Activated CD8-positive, alpha-beta T cell treated with anti-CD3 and anti-CD28 coated beads for 36 hours (primary cell): Measurements from ENCODE around the gene DUOX2. TPM values are rescaled to one million over a fixed set of nuclear protein-coding genes. Genes with fewer than 3 reads are reported as not detected.

Experiments
- ATAC-seq: fragments of 200-7000 bp; cut with Tn5 transposase; one replicate; pipeline ENCODE4 v1.10.0; 2021; ENCODE audit warnings: mild to moderate bottlenecking, moderate library complexity
- CTCF ChIA-PET: fragments of 350-600 bp; sonication (Branson Sonifier 250); formaldehyde crosslinking; loops from one replicate; lab custom pipeline; 2021; ENCODE audit warnings: antibody characterized with exemption; lab: Charles Lee
- POLR2A ChIA-PET: fragments of 350-600 bp; sonication (Branson Sonifier 250); formaldehyde crosslinking; loops from one replicate; lab custom pipeline; 2021; ENCODE audit warnings: antibody characterized with exemption; lab: Charles Lee
- DNase-seq: peaks from one replicate; pipeline ENCODE4 v3.0.0-alpha.2; 2020
- H3K27ac Mint-ChIP-seq: one replicate; pipeline ENCODE4 v1.8.0; 2021; ENCODE audit warnings: mild to moderate bottlenecking, mixed read lengths
- H3K27me3 Mint-ChIP-seq: one replicate; pipeline ENCODE4 v1.8.0; 2021; ENCODE audit warnings: mixed read lengths
- H3K36me3 Mint-ChIP-seq: one replicate; pipeline ENCODE4 v1.8.0; 2021; ENCODE audit warnings: low read depth, mixed read lengths
- H3K4me1 Mint-ChIP-seq: one replicate; pipeline ENCODE4 v1.8.0; 2021; ENCODE audit warnings: low read depth, mixed read lengths
- H3K4me3 Mint-ChIP-seq: one replicate; pipeline ENCODE4 v1.8.0; 2021; ENCODE audit warnings: mild to moderate bottlenecking, moderate library complexity, mixed read lengths
- H3K9me3 Mint-ChIP-seq: one replicate; pipeline ENCODE4 v1.8.0; 2021; ENCODE audit warnings: mixed read lengths
- intact Hi-C: fragments of 100-400 bp; cut with micrococcal nuclease; formaldehyde crosslinking; loops from one replicate; pipeline ENCODE4 v1.10.0; 2022
- total RNA-seq, 2 experiments: library from RNA; stranded (reverse); gene quantifications; one replicate each; pipeline ENCODE4 v1.2.3, GENCODE V29; 2021
- TF ChIP-seq, protein P1 (sequence below): fragments of 200-600 bp; IDR thresholded peaks from one replicate; pipeline ENCODE4 v1.8.0; 2022; ENCODE audit warnings: antibody characterized with exemption, mild to moderate bottlenecking

Gene DUOX2
- under 1 TPM; 0.05 to 0.18 TPM for total RNA-seq

DNA sequence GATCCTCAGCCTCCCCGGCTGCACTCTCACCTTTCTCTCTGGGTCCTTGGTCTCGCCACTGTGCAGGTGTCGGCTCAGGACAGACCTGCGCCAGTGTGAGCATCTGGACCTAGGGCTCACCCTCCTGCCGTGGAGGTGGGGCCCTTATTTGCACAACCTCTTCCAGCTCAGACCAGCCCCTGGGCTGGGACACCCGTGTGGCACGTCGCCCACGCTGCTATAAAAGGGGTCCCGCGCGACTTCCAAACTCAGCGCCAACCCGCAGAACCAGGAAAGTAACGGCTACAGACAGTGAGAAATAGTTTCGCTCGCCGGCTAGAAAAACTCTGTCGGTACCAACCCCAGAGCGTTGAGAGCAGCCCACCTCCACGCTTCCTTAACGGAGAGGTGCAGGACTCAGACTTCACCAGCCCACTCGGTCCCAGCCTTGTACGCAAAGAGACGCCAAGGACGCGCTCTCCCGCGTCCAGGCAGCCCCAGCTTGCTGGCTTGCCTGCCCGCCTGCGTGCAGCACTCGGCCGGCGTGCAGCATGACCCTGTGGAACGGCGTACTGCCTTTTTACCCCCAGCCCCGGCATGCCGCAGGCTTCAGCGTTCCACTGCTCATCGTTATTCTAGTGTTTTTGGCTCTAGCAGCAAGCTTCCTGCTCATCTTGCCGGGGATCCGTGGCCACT lies at the start of gene DUOX2, which contains the start of gene DUOXA2:
DUOX2 (minus strand) TSS at position 97 of the 675 bp plus-strand sequence. CDS start 761 bp downstream, outside the sequence.
DUOXA2 (plus strand) TSS at position 251 of the 675 bp plus-strand sequence; CDS start at position 531, 280 bp downstream.
- Mint-ChIP-seq H3K4me3 (peak within 1 kb of the TSS; percentile 15), H3K27me3 (peaks cover 80% of the 10 kb centered on the region)
- CTCF ChIA-PET, result interaction anchor here (1.2 kb wide), 1 partner anchor 13 kb away, joined by 4 read pairs; no protein-coding TSS in a partner anchor

DNA sequence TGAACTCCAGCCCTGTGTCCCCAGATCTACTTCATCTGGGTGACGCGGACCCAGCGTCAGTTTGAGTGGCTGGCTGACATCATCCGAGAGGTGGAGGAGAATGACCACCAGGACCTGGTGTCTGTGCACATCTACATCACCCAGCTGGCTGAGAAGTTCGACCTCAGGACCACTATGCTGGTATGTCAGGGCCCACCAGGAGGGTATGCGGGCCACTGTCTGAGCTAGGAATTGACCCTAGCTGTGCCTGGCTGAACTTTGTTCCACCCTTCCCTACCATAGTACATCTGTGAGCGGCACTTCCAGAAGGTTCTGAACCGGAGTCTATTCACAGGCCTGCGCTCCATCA lies 49.5 kb upstream of the DUOX2 start:
- H3K4me1 Mint-ChIP-seq, result peaks cover 14% of the 10 kb centered on the region
- no peaks in the 10 kb centered on the region for H3K9me3 Mint-ChIP-seq
- ATAC-seq, result no peak
- ChIA-PET POLR2A (interaction anchor here (0.8 to 7.1 kb wide), 8 partner anchors 9 to 239 kb away, joined by 3 to 51 read pairs (median 4); partner anchors contain the start of gene SHF), CTCF (interaction anchor here (0.8 to 8.4 kb wide), 43 partner anchors 8 to 295 kb away, joined by 3 to 131 read pairs (median 5); partner anchors contain the start of gene SHF)
- no peak for DNase-seq
- H3K36me3 Mint-ChIP-seq, result peaks cover 1% of the 10 kb centered on the region
- no peak overlapping the region for H3K4me3 Mint-ChIP-seq
- no peaks in the 10 kb centered on the region for H3K27me3 Mint-ChIP-seq
- TF ChIP-seq, protein P1, sequence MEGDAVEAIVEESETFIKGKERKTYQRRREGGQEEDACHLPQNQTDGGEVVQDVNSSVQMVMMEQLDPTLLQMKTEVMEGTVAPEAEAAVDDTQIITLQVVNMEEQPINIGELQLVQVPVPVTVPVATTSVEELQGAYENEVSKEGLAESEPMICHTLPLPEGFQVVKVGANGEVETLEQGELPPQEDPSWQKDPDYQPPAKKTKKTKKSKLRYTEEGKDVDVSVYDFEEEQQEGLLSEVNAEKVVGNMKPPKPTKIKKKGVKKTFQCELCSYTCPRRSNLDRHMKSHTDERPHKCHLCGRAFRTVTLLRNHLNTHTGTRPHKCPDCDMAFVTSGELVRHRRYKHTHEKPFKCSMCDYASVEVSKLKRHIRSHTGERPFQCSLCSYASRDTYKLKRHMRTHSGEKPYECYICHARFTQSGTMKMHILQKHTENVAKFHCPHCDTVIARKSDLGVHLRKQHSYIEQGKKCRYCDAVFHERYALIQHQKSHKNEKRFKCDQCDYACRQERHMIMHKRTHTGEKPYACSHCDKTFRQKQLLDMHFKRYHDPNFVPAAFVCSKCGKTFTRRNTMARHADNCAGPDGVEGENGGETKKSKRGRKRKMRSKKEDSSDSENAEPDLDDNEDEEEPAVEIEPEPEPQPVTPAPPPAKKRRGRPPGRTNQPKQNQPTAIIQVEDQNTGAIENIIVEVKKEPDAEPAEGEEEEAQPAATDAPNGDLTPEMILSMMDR, result no peak
- intact Hi-C loops, result no loop called here
- H3K27ac Mint-ChIP-seq, result no peak overlapping the region

More for the DNA sequence above, at the start of gene DUOX2, which contains the start of gene DUOXA2:
- POLR2A ChIA-PET, result no interaction called here
- ATAC-seq (no peak), DNase-seq (no peak)
- H3K27ac Mint-ChIP-seq, result no peak within 1 kb of the TSS
- peaks cover 48% of the 10 kb centered on the region for H3K4me1 Mint-ChIP-seq
- H3K36me3 Mint-ChIP-seq, result no peaks in the 10 kb centered on the region
- intact Hi-C loops, result no loop called here
- TF ChIP-seq, protein P1, result no peak
- H3K9me3 Mint-ChIP-seq, result no peaks in the 10 kb centered on the region

DNA sequence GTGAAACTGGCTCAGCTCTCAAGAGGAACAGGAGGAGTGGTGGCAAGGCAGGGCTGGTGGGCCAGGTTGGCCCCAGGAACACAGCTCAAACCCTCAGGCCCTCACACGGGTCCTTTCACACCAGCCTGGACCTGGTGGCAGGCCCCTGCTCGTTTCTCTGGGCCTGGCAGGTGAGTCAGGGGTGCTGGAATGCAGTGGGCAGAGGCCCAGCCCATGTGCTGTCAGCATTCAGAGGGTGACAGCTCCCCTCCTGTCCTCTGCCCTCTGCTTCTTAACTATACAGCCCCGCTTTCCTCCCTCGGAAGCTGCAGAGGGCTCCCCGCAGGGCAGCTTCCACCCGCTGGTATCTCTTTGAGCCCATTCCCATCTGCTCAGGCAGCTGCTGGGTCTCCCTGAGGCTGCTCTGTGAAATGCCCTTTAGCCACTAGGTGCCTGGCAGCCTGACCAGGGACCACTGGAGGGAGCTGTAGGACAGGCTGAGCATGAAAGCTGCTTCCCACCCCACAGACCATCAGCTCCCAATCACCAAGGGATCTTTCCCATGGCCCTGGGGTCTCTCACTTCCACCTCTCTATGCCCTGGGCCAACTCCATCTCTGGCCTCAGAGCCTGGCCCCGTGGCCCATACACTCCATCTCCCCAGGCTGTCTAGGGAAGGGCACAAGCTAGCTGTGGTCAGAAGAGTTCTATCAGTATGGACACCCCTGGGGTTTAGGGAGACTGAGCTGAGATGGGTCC lies 49.0 kb upstream of the DUOX2 start:
- TF ChIP-seq, protein P1, result peak; percentile 81
- Mint-ChIP-seq H3K9me3 (no peaks in the 10 kb centered on the region), H3K27me3 (no peaks in the 10 kb centered on the region), H3K27ac (no peak overlapping the region), H3K4me3 (no peak overlapping the region), H3K4me1 (peaks cover 17% of the 10 kb centered on the region), H3K36me3 (peaks cover 1% of the 10 kb centered on the region)
- ChIA-PET CTCF (interaction anchor here (0.6 to 8.4 kb wide), 47 partner anchors 9 to 296 kb away, joined by 3 to 131 read pairs (median 5); partner anchors contain the start of gene SHF), POLR2A (interaction anchor here (0.6 to 7.1 kb wide), 8 partner anchors 17 to 239 kb away, joined by 3 to 51 read pairs (median 4); partner anchors contain the start of gene SHF)
- ATAC-seq (peak; percentile 40), DNase-seq (peak; percentile 84)
- intact Hi-C loops, result no loop called here

DNA sequence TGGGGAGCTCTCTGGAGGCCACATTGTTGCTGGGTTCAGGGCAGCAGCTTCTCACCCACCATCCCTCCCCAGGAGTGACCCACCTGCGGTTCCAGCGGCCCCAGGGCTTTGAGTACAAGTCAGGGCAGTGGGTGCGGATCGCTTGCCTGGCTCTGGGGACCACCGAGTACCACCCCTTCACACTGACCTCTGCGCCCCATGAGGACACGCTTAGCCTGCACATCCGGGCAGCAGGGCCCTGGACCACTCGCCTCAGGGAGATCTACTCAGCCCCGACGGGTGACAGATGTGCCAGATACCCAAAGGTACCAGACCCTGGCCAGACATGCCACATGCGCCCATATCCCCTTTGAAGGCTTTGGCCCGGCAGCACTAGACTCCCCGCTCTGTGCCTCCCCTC lies 47.7 kb upstream of the DUOX2 start:
- H3K9me3 Mint-ChIP-seq, result no peaks in the 10 kb centered on the region
- H3K27ac Mint-ChIP-seq, result no peak overlapping the region
- H3K4me3 Mint-ChIP-seq, result no peak overlapping the region
- peaks cover 16% of the 10 kb centered on the region for H3K4me1 Mint-ChIP-seq
- H3K27me3 Mint-ChIP-seq, result no peaks in the 10 kb centered on the region
- ATAC-seq, result no peak
- ChIA-PET POLR2A (interaction anchor here (1.6 kb wide), 1 partner anchor 38 kb away, joined by 3 read pairs; no protein-coding TSS in a partner anchor), CTCF (interaction anchor here (1.2 to 2.5 kb wide), 5 partner anchors 10 to 223 kb away, joined by 3 to 9 read pairs (median 4); no protein-coding TSS in a partner anchor)
- TF ChIP-seq, protein P1, result no peak
- intact Hi-C loops, result no loop called here
- DNase-seq, result no peak
- peaks cover 1% of the 10 kb centered on the region for H3K36me3 Mint-ChIP-seq
